H9 (cell line): ENCODE measurements around the gene CERS6. TPM values are rescaled to one million over a fixed set of nuclear protein-coding genes. Genes with fewer than 3 reads are reported as not detected.

Source experiments
- DNase-seq: peaks from one replicate; pipeline ENCODE4 v3.0.0-alpha.2; 2017
- H2AFZ ChIP-seq: one replicate; pipeline ENCODE4 v1.6.1; 2013; ENCODE audit warnings: mild to moderate bottlenecking, low read length, control low read depth, moderate library complexity
- H2AK5ac ChIP-seq: 2 replicates; pipeline ENCODE4 v1.6.1; 2013; ENCODE audit warnings: low read length, control low read depth, mixed read lengths; ENCODE audit not compliant: insufficient read length
- H2BK120ac ChIP-seq: one replicate; pipeline ENCODE4 v1.6.1; 2013; ENCODE audit warnings: low read depth, mild to moderate bottlenecking, low read length, control low read depth, inconsistent platforms; ENCODE audit not compliant: poor library complexity, severe bottlenecking
- H2BK12ac ChIP-seq: 2 replicates; pipeline ENCODE4 v1.6.1; 2013; ENCODE audit warnings: low read length, control low read depth, mixed read lengths, low read depth; ENCODE audit not compliant: insufficient read length
- H2BK15ac ChIP-seq: 2 replicates; pipeline ENCODE4 v1.6.1; 2013; ENCODE audit warnings: low read depth, low read length, control low read depth
- H2BK20ac ChIP-seq: one replicate; pipeline ENCODE4 v1.6.1; 2013; ENCODE audit warnings: low read depth, mild to moderate bottlenecking, low read length, control low read depth, inconsistent platforms; ENCODE audit not compliant: poor library complexity, severe bottlenecking
- H2BK5ac ChIP-seq: 2 replicates; pipeline ENCODE4 v1.6.1; 2013; ENCODE audit warnings: low read length, control low read depth, mixed read lengths; ENCODE audit not compliant: insufficient read length
- H3K14ac ChIP-seq: 2 replicates; pipeline ENCODE4 v1.6.1; 2013; ENCODE audit warnings: low read length, control low read depth; ENCODE audit not compliant: insufficient read depth
- H3K18ac ChIP-seq: 2 replicates; pipeline ENCODE4 v1.6.1; 2013; ENCODE audit warnings: low read depth, mild to moderate bottlenecking, mixed read lengths, low read length, control low read depth; ENCODE audit not compliant: insufficient read length
- H3K23ac ChIP-seq: 2 replicates; pipeline ENCODE4 v1.6.1; 2013; ENCODE audit warnings: low read length, control low read depth, mixed read lengths, low read depth; ENCODE audit not compliant: insufficient read length
- H3K23me2 ChIP-seq: 2 replicates; pipeline ENCODE4 v1.6.1; 2013; ENCODE audit warnings: low read depth, mild to moderate bottlenecking, mixed read lengths, low read length, control low read depth; ENCODE audit not compliant: insufficient read length, poor library complexity, severe bottlenecking
- H3K27ac ChIP-seq: 2 replicates; pipeline ENCODE4 v1.5.1; 2013; ENCODE audit warnings: low read length, control low read depth, mixed read lengths, low read depth; ENCODE audit not compliant: insufficient read length
- H3K27me3 ChIP-seq: 2 replicates; pipeline ENCODE4 v1.6.1; 2013; ENCODE audit warnings: low read length, control low read depth, inconsistent platforms; ENCODE audit not compliant: insufficient read depth
- H3K4ac ChIP-seq: 2 replicates; pipeline ENCODE4 v1.6.1; 2013; ENCODE audit warnings: low read depth, mild to moderate bottlenecking, control low read depth, inconsistent platforms, low read length, moderate library complexity
- H3K4me1 ChIP-seq: 2 replicates; pipeline ENCODE4 v1.6.1; 2013; ENCODE audit warnings: low read length, control low read depth, inconsistent platforms; ENCODE audit not compliant: insufficient read depth
- H3K4me2 ChIP-seq: 2 replicates; pipeline ENCODE4 v1.6.1; 2013; ENCODE audit warnings: low read length, control low read depth, mixed read lengths; ENCODE audit not compliant: insufficient read length, insufficient read depth
- H3K56ac ChIP-seq: 2 replicates; pipeline ENCODE4 v1.6.1; 2013; ENCODE audit warnings: low read depth, mild to moderate bottlenecking, mixed read lengths, low read length, control low read depth; ENCODE audit not compliant: insufficient read length
- H3K79me1 ChIP-seq: 2 replicates; pipeline ENCODE4 v1.6.1; 2013; ENCODE audit warnings: low read depth, mild to moderate bottlenecking, moderate library complexity, low read length, control low read depth, inconsistent platforms; ENCODE audit not compliant: insufficient read depth, poor library complexity, severe bottlenecking
- H3K79me2 ChIP-seq: 2 replicates; pipeline ENCODE4 v1.6.1; 2013; ENCODE audit warnings: low read length, control low read depth, inconsistent platforms; ENCODE audit not compliant: insufficient read depth
- H3K9ac ChIP-seq: 2 replicates; pipeline ENCODE4 v1.6.1; 2013; ENCODE audit warnings: low read length, control low read depth, mixed read lengths; ENCODE audit not compliant: insufficient read length; ENCODE audit errors: extremely low read depth
- H3K9me3 ChIP-seq: one replicate; pipeline ENCODE4 v1.6.1; 2013; ENCODE audit warnings: low read depth, low read length, inconsistent platforms; ENCODE audit not compliant: control insufficient read depth
- H3T11ph ChIP-seq: one replicate; pipeline ENCODE4 v1.6.1; 2013; ENCODE audit warnings: mild to moderate bottlenecking, low read length, control low read depth, inconsistent platforms
- H4K20me1 ChIP-seq: one replicate; pipeline ENCODE4 v1.6.1; 2013; ENCODE audit not compliant: control insufficient read depth, insufficient read length, insufficient read depth
- H4K5ac ChIP-seq: 2 replicates; pipeline ENCODE4 v1.6.1; 2013; ENCODE audit warnings: low read depth, mild to moderate bottlenecking, mixed read lengths, low read length, control low read depth; ENCODE audit not compliant: insufficient read length
- H4K8ac ChIP-seq: replicated peaks from 2 replicates; pipeline ENCODE4 v1.6.1; 2013; ENCODE audit warnings: low read length, control low read depth, mixed read lengths, low read depth; ENCODE audit not compliant: insufficient read length
- H4K91ac ChIP-seq: 2 replicates; pipeline ENCODE4 v1.6.1; 2013; ENCODE audit warnings: low read depth, mild to moderate bottlenecking, moderate library complexity, mixed read lengths, low read length, control low read depth; ENCODE audit not compliant: insufficient read length
- H3K27ac Mint-ChIP-seq, 3 experiments: 2 replicates in 2 of 3; 3 replicates in 1 of 3; pipeline ENCODE4 v1.8.0; 2020 to 2021; ENCODE audit warnings: mixed read lengths in 3 of 3, mild to moderate bottlenecking in 1 of 3, moderate library complexity in 1 of 3
- H3K27me3 Mint-ChIP-seq: 2 replicates; pipeline ENCODE4 v1.8.0; 2021; ENCODE audit warnings: low read depth, mild to moderate bottlenecking, moderate library complexity, mixed read lengths
- H3K36me3 Mint-ChIP-seq, 3 experiments: 2 replicates in 2 of 3; 3 replicates in 1 of 3; pipeline ENCODE4 v1.8.0; 2020 to 2021; ENCODE audit warnings: low read depth in 3 of 3, mixed read lengths in 3 of 3; ENCODE audit not compliant: insufficient read depth in 1 of 3
- H3K4me1 Mint-ChIP-seq, 2 experiments: 2 replicates each; pipeline ENCODE4 v1.8.0; 2020; ENCODE audit warnings: mixed read lengths in 2 of 2
- H3K4me3 Mint-ChIP-seq, 2 experiments: 2 replicates in 1 of 2; 3 replicates in 1 of 2; pipeline ENCODE4 v1.8.0; 2020 to 2021; ENCODE audit warnings: mild to moderate bottlenecking in 2 of 2, mixed read lengths in 2 of 2, moderate library complexity in 1 of 2
- H3K9me3 Mint-ChIP-seq, 2 experiments: 2 replicates in 1 of 2; 3 replicates in 1 of 2; pipeline ENCODE4 v1.8.0; 2020; ENCODE audit warnings: mild to moderate bottlenecking in 2 of 2, mixed read lengths in 2 of 2, moderate library complexity in 1 of 2
- CTCF ChIP-seq: fragments of 200-600 bp; sonication (generic); conservative IDR thresholded peaks from 3 replicates; pipeline ENCODE4 v1.8.0; 2021; ENCODE audit warnings: antibody characterized with exemption, mild to moderate bottlenecking
- total RNA-seq: library from RNA; stranded (reverse); gene quantifications from 2 replicates; pipeline ENCODE4 v1.2.1, GENCODE V29; 2021

CERS6 gene
- total RNA-seq, 1 experiment from 2014 or later: 17.7 TPM

GRCh38 chr2:168528016-168528415, 71.9 kb downstream of the CERS6 start:
- peaks cover 2% of the 10 kb centered on the region for H3K79me1 ChIP-seq
- no peak overlapping the region for H3K4ac ChIP-seq
- no peak overlapping the region for H3K18ac ChIP-seq
- Mint-ChIP-seq H3K9me3 (peaks cover 0 to under 1% of the 10 kb centered on the region in 2 experiments; a peak in 2 of 5 replicates), H3K27me3 (no peaks in the 10 kb centered on the region), H3K4me3 (no peak overlapping the region), H3K4me1 (peaks cover 40 to 47% of the 10 kb centered on the region in 2 experiments), H3K36me3 (peaks cover 0 to 5% (median under 1%) of the 10 kb centered on the region in 3 experiments; a peak in 2 of 7 replicates), H3K27ac (no peak overlapping the region)
- no peak overlapping the region for H2BK20ac ChIP-seq
- no peak for DNase-seq
- H4K91ac ChIP-seq: no peak overlapping the region
- no peak overlapping the region for H3K4me2 ChIP-seq
- no peak overlapping the region for H3T11ph ChIP-seq
- H3K56ac ChIP-seq: no peak overlapping the region
- H2BK15ac ChIP-seq: no peak overlapping the region
- no peak overlapping the region for H2BK120ac ChIP-seq
- no peak overlapping the region for H2AFZ ChIP-seq
- H3K9ac ChIP-seq: no peak overlapping the region
- TF ChIP-seq CTCF: no peak
- H2BK5ac ChIP-seq: no peak overlapping the region
- no peak overlapping the region for H3K27ac ChIP-seq
- no peaks in the 10 kb centered on the region for H4K20me1 ChIP-seq
- H3K23ac ChIP-seq: no peak overlapping the region
- H2BK12ac ChIP-seq: no peak overlapping the region
- no peak overlapping the region for H4K5ac ChIP-seq
- no peak overlapping the region for H4K8ac ChIP-seq
- H3K4me1 ChIP-seq: peaks cover 5% of the 10 kb centered on the region; the same call in 1 of the 2 replicates
- no peaks in the 10 kb centered on the region for H3K9me3 ChIP-seq
- H3K79me2 ChIP-seq: peaks cover 5% of the 10 kb centered on the region; the same call in 1 of the 2 replicates
- no peaks in the 10 kb centered on the region for H3K23me2 ChIP-seq
- H2AK5ac ChIP-seq: no peak overlapping the region
- no peaks in the 10 kb centered on the region for H3K27me3 ChIP-seq
- no peak overlapping the region for H3K14ac ChIP-seq
